Measurements from ENCODE around the gene PTPRN2.

DNA sequence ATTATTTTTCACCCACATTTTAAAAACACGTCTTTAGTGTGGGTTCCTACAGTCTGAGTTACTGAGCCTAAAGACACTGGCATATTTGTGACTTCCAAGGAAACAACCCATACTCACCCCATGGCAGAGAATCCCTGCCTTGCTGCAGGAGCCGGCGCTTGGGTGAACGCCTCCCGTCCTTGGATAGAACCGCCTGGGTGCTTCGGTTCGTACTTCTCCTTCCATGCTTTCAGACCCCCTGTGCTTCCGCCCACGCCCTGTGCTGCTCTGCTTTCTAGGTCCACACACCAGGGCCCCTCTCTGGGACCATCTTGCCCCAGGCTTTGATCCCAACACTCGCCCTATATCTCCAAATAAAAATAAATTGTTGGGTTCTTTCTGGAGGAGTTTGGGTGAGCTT is 125.8 kb downstream of the PTPRN2 start:
- TF ChIP-seq, protein P1, sequence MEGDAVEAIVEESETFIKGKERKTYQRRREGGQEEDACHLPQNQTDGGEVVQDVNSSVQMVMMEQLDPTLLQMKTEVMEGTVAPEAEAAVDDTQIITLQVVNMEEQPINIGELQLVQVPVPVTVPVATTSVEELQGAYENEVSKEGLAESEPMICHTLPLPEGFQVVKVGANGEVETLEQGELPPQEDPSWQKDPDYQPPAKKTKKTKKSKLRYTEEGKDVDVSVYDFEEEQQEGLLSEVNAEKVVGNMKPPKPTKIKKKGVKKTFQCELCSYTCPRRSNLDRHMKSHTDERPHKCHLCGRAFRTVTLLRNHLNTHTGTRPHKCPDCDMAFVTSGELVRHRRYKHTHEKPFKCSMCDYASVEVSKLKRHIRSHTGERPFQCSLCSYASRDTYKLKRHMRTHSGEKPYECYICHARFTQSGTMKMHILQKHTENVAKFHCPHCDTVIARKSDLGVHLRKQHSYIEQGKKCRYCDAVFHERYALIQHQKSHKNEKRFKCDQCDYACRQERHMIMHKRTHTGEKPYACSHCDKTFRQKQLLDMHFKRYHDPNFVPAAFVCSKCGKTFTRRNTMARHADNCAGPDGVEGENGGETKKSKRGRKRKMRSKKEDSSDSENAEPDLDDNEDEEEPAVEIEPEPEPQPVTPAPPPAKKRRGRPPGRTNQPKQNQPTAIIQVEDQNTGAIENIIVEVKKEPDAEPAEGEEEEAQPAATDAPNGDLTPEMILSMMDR (conservative IDR thresholded peaks at IDR 0.05; ENCODE audit: low read length): no peak
- TF ChIP-seq EZH2phosphoT487 (IDR thresholded peaks at IDR 0.05; ENCODE audit: borderline replicate concordance, low read depth, low read length): no peak

All from OCI-LY7 (cell line).